IMR-90 (cell line): ENCODE data around the gene PRSS3.

Experiments used
- CTCF ChIP-seq: conservative IDR thresholded peaks from 2 replicates; pipeline ENCODE4 v1.5.1; 2012; ENCODE audit warnings: mild to moderate bottlenecking, low read depth, low read length, improper control_type of control experiment
- FOS ChIP-seq: fragments of 150-350 bp; IDR thresholded peaks from 2 replicates; pipeline ENCODE4 v1.6.1; 2016; ENCODE audit warnings: low read depth, low read length
- POLR2A ChIP-seq: IDR thresholded peaks from 2 replicates; pipeline ENCODE4 v1.6.1; 2012; ENCODE audit warnings: mild to moderate bottlenecking, low read depth, low read length
- RAD21 ChIP-seq: IDR thresholded peaks from 2 replicates; pipeline ENCODE4 v1.6.1; 2012; ENCODE audit warnings: low read length, improper control_type of control experiment
- RCOR1 ChIP-seq: IDR thresholded peaks from 2 replicates; pipeline ENCODE4 v1.6.1; 2012; ENCODE audit warnings: mild to moderate bottlenecking, low read length, improper control_type of control experiment; ENCODE audit not compliant: insufficient replicate concordance
- RFX5 ChIP-seq: IDR thresholded peaks from 2 replicates; pipeline ENCODE4 v1.8.0; 2012; ENCODE audit warnings: low read depth, mild to moderate bottlenecking, low read length, moderate library complexity
- USF2 ChIP-seq: fragments of 150-350 bp; IDR thresholded peaks from 2 replicates; pipeline ENCODE4 v1.6.1; 2017; ENCODE audit warnings: mild to moderate bottlenecking, antibody characterized with exemption, low read length, low read depth
- TF ChIP-seq, protein P1 (sequence below): fragments of 150-350 bp; IDR thresholded peaks from 2 replicates; pipeline ENCODE4 v1.6.1; 2016; ENCODE audit warnings: low read depth, mild to moderate bottlenecking, low read length, moderate library complexity, borderline replicate concordance

DNA sequence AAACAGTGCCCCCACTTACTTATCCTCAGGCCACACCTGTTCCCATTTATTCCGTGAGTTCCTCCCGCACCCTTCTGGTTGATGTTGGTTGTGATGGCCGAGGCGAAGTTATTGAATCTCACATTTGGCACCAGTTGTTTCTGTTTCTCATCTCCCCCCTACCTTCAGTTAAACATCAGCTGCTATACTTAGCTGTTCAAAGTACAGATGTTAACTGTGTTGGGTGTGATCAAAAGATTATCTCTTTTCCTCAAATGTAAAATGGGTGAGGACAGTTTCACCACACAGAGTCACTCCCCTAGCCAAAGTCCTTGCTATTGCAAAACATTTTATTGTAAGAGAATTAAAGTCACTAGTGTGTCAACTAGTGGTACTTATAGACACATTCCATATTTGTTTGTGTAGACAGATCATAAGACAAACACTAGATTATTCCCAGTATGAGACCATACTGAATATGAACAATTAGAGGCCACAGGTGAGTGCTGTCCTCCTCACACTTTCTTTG is 43.2 kb upstream of the PRSS3 start:
- TF ChIP-seq POLR2A (no peak), CTCF (no peak), RFX5 (no peak), RAD21 (no peak), FOS (no peak), RCOR1 (no peak), USF2 (no peak)
- TF ChIP-seq, protein P1, sequence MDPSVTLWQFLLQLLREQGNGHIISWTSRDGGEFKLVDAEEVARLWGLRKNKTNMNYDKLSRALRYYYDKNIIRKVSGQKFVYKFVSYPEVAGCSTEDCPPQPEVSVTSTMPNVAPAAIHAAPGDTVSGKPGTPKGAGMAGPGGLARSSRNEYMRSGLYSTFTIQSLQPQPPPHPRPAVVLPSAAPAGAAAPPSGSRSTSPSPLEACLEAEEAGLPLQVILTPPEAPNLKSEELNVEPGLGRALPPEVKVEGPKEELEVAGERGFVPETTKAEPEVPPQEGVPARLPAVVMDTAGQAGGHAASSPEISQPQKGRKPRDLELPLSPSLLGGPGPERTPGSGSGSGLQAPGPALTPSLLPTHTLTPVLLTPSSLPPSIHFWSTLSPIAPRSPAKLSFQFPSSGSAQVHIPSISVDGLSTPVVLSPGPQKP = no peak
